ENCODE results near the gene SRGAP1. TPM values are rescaled to one million over a fixed set of nuclear protein-coding genes. Genes with fewer than 3 reads are reported as not detected.
"Not testable (repeated sequence)": the region's sequence is repeated elsewhere in the genome, so short reads cannot be mapped to it uniquely, and the experiment has no call there.

SRGAP1 gene
- total and polyA plus RNA-seq, 8 donors, result 0.70 to 37.9 (median 9.8) TPM

GRCh38 chr12:64127811-64128210 is 283.3 kb downstream of the SRGAP1 start:
- 90 to 96% (median 94%) methylated on average over 14 of the region's 14 CpGs for WGBS, 5 donors
- intact Hi-C loops (cut with DNase I; ENCODE audit: low total_unique reads), result no loop called here
- H3K36me3 ChIP-seq, result peaks cover 24 to 66% (median 49%) of the 10 kb centered on the region in 4 donors
- no peak overlapping the region for H3K4me3 ChIP-seq
- TF ChIP-seq POLR2A (IDR thresholded peaks at IDR 0.05) (no peak), CTCF (IDR thresholded peaks at IDR 0.05) (no peak), POLR2AphosphoS5 (IDR thresholded peaks at IDR 0.05) (no peak), EP300 (IDR thresholded peaks at IDR 0.05) (no peak)
- no peaks in the 10 kb centered on the region for H3K4me1 ChIP-seq
- no peak overlapping the region for H3K27ac ChIP-seq
- no peaks in the 10 kb centered on the region for H3K27me3 ChIP-seq
- peaks cover 0 to 3% (median under 1%) of the 10 kb centered on the region in 4 donors for H3K9me3 ChIP-seq
- no peak for DNase-seq

- TF ChIP-seq POLR2A (IDR thresholded peaks at IDR 0.05), result no peak
- no peak for TF ChIP-seq POLR2AphosphoS5 (IDR thresholded peaks at IDR 0.05)
- TF ChIP-seq EP300 (IDR thresholded peaks at IDR 0.05), result no peak
- TF ChIP-seq CTCF (IDR thresholded peaks at IDR 0.05), result no peak
- Histone ChIP-seq H3K36me3 (peaks cover 26 to 71% (median 54%) of the 10 kb centered on the region in 4 donors), H3K27me3 (no peaks in the 10 kb centered on the region), H3K4me1 (no peaks in the 10 kb centered on the region), H3K9me3 (peaks cover 0 to 8% (median 6%) of the 10 kb centered on the region in 4 donors), H3K4me3 (no peak overlapping the region), H3K27ac (no peak overlapping the region)
- 65 to 79% (median 72%) methylated on average over 1 of the region's 1 CpG for WGBS, 5 donors
- intact Hi-C loops (cut with DNase I; ENCODE audit: low total_unique reads), result no loop called here
- no peak for DNase-seq
Measured at GRCh38 chr12:64128366-64128765, 283.9 kb downstream of the SRGAP1 start.

GRCh38 chr12:64130476-64130875 is 286.0 kb downstream of the SRGAP1 start:
- WGBS, 5 donors, result 88 to 96% (median 95%) methylated on average over 2 of the region's 2 CpGs
- H3K4me3 ChIP-seq; DNase-seq; H3K27me3 ChIP-seq; H3K4me1 ChIP-seq; intact Hi-C loops (cut with DNase I; ENCODE audit: low total_unique reads); H3K27ac ChIP-seq: not testable (repeated sequence)
- Histone ChIP-seq H3K9me3 (peaks cover 0 to 22% (median 15%) of the 10 kb centered on the region in 4 donors), H3K36me3 (peaks cover 26 to 79% (median 69%) of the 10 kb centered on the region in 4 donors)

GRCh38 chr12:64131456-64131855 is 287.0 kb downstream of the SRGAP1 start:
- DNase-seq; intact Hi-C loops (cut with DNase I; ENCODE audit: low total_unique reads); H3K27me3 ChIP-seq; H3K4me1 ChIP-seq; H3K4me3 ChIP-seq; H3K27ac ChIP-seq: not testable (repeated sequence)
- peaks cover 26 to 79% (median 72%) of the 10 kb centered on the region in 4 donors for H3K36me3 ChIP-seq
- 77 to 95% (median 94%) methylated on average over 6 of the region's 6 CpGs for WGBS, 5 donors
- peaks cover 0 to 22% (median 15%) of the 10 kb centered on the region in 4 donors for H3K9me3 ChIP-seq

GRCh38 chr12:64132672-64133071 is 288.2 kb downstream of the SRGAP1 start:
- H3K27ac ChIP-seq; H3K27me3 ChIP-seq; H3K4me3 ChIP-seq; DNase-seq; intact Hi-C loops (cut with DNase I; ENCODE audit: low total_unique reads); H3K4me1 ChIP-seq: not testable (repeated sequence)
- peaks cover 0 to 22% (median 15%) of the 10 kb centered on the region in 4 donors for H3K9me3 ChIP-seq
- peaks cover 22 to 75% (median 65%) of the 10 kb centered on the region in 4 donors for H3K36me3 ChIP-seq
- 96 to 100% (median 98%) methylated on average over 2 of the region's 2 CpGs for WGBS, 5 donors

GRCh38 chr12:64137117-64137516 is 292.6 kb downstream of the SRGAP1 start:
- TF ChIP-seq POLR2A (IDR thresholded peaks at IDR 0.05), result no peak
- no peak for TF ChIP-seq CTCF (IDR thresholded peaks at IDR 0.05)
- H3K27me3 ChIP-seq, result no peaks in the 10 kb centered on the region
- no peak overlapping the region for H3K4me3 ChIP-seq
- H3K4me1 ChIP-seq, result no peaks in the 10 kb centered on the region
- peaks cover 0 to 22% (median 15%) of the 10 kb centered on the region in 4 donors for H3K9me3 ChIP-seq
- WGBS, 5 donors, result 89 to 94% (median 94%) methylated on average over 6 of the region's 6 CpGs
- intact Hi-C loops (cut with DNase I; ENCODE audit: low total_unique reads), result no loop called here
- no peak for DNase-seq
- H3K27ac ChIP-seq, result no peak overlapping the region
- H3K36me3 ChIP-seq, result peaks cover 4 to 35% (median 29%) of the 10 kb centered on the region in 4 donors

Data from stomach (tissue), 9 donors.